Chondrocyte (in vitro differentiated cells): ENCODE data around the gene RHOBTB1. TPM values are rescaled to one million over a fixed set of nuclear protein-coding genes. Genes with fewer than 3 reads are reported as not detected.
A peak's percentile ranks its signal among the peaks of the same experiment; 100 is the strongest.

ENCODE experiments used
- DNase-seq: peaks from one replicate; pipeline ENCODE4 v3.0.0; 2021; ENCODE audit warnings: mixed read lengths, low spot score
- H3K27ac Mint-ChIP-seq: one replicate; pipeline ENCODE4 v1.8.0; 2021; ENCODE audit warnings: mild to moderate bottlenecking, moderate library complexity, mixed read lengths; ENCODE audit not compliant: unreplicated experiment
- H3K27me3 Mint-ChIP-seq: 2 replicates; pipeline ENCODE4 v1.8.0; 2021; ENCODE audit warnings: low read depth, mixed read lengths
- H3K36me3 Mint-ChIP-seq: 2 replicates; pipeline ENCODE4 v1.8.0; 2021; ENCODE audit warnings: low read depth, mixed read lengths
- H3K4me1 Mint-ChIP-seq: 2 replicates; pipeline ENCODE4 v1.8.0; 2021; ENCODE audit warnings: low read depth, mild to moderate bottlenecking, mixed read lengths
- H3K4me3 Mint-ChIP-seq: one replicate; pipeline ENCODE4 v1.8.0; 2021; ENCODE audit warnings: mild to moderate bottlenecking, moderate library complexity, mixed read lengths; ENCODE audit not compliant: unreplicated experiment
- H3K9me3 Mint-ChIP-seq: 2 replicates; pipeline ENCODE4 v1.8.0; 2021; ENCODE audit warnings: low read depth, mixed read lengths
- total RNA-seq: library from RNA; stranded (reverse); gene quantifications from 3 replicates; pipeline ENCODE4 v1.2.1, GENCODE V29; 2021
- TF ChIP-seq, protein P1 (sequence below): fragments of 200-600 bp; sonication (generic); IDR thresholded peaks from 2 replicates; pipeline ENCODE4 v1.5.0; 2021; ENCODE audit warnings: antibody characterized with exemption, mild to moderate bottlenecking, moderate library complexity

RHOBTB1 gene
- total RNA-seq, 1 donor from 2014 or later, result 19.2 TPM

DNA sequence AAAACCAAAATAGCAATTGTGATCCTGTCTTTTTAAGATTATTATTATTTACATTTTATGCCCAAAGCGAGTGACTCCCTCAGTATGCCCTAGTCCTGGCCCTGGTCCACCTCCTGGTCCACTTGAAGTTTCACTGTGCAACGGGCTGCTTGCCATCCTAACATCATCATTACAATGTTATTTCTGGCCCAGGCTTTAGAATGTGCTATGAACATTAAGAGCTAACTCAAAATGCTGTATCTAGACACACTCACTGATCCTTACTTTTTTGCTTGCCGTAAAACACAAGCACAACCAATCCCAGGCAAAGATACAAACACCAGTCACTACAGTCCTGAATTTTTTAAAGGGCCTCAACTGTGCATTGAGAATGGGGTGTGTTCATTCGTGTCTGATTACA lies 38.4 kb downstream of the RHOBTB1 start:
- H3K9me3 Mint-ChIP-seq, result no peaks in the 10 kb centered on the region
- DNase-seq, result no peak
- TF ChIP-seq, protein P1, sequence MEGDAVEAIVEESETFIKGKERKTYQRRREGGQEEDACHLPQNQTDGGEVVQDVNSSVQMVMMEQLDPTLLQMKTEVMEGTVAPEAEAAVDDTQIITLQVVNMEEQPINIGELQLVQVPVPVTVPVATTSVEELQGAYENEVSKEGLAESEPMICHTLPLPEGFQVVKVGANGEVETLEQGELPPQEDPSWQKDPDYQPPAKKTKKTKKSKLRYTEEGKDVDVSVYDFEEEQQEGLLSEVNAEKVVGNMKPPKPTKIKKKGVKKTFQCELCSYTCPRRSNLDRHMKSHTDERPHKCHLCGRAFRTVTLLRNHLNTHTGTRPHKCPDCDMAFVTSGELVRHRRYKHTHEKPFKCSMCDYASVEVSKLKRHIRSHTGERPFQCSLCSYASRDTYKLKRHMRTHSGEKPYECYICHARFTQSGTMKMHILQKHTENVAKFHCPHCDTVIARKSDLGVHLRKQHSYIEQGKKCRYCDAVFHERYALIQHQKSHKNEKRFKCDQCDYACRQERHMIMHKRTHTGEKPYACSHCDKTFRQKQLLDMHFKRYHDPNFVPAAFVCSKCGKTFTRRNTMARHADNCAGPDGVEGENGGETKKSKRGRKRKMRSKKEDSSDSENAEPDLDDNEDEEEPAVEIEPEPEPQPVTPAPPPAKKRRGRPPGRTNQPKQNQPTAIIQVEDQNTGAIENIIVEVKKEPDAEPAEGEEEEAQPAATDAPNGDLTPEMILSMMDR, result no peak
- peaks cover 69% of the 10 kb centered on the region for H3K4me1 Mint-ChIP-seq
- H3K27ac Mint-ChIP-seq, result peak overlapping the region; percentile 57
- H3K27me3 Mint-ChIP-seq, result no peaks in the 10 kb centered on the region
- no peak overlapping the region for H3K4me3 Mint-ChIP-seq
- H3K36me3 Mint-ChIP-seq, result peaks cover 2% of the 10 kb centered on the region

DNA sequence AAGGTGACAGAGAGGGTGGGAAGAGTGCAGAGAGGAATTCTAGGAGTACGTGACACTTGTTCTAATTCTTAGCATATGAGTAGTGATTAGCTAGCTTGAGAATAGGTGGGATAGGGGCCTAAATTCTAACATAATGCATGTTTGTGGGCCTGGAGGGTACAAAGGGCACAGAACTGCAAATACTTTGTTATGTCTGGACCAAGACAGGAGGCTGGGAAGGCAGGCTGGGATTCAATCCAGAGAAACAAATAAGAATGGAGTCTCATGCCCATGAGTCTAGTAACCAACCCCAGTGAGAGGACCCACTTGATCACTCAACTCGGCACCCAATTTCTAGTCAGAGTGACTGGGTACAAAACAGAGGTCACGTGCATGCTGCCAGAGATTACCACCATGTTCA lies 40.9 kb downstream of the RHOBTB1 start:
- no peak overlapping the region for H3K27ac Mint-ChIP-seq
- peaks cover 58% of the 10 kb centered on the region for H3K4me1 Mint-ChIP-seq
- TF ChIP-seq, protein P1, result no peak
- peaks cover 2% of the 10 kb centered on the region for H3K36me3 Mint-ChIP-seq
- H3K4me3 Mint-ChIP-seq, result no peak overlapping the region
- DNase-seq, result no peak
- H3K9me3 Mint-ChIP-seq, result no peaks in the 10 kb centered on the region
- H3K27me3 Mint-ChIP-seq, result no peaks in the 10 kb centered on the region

DNA sequence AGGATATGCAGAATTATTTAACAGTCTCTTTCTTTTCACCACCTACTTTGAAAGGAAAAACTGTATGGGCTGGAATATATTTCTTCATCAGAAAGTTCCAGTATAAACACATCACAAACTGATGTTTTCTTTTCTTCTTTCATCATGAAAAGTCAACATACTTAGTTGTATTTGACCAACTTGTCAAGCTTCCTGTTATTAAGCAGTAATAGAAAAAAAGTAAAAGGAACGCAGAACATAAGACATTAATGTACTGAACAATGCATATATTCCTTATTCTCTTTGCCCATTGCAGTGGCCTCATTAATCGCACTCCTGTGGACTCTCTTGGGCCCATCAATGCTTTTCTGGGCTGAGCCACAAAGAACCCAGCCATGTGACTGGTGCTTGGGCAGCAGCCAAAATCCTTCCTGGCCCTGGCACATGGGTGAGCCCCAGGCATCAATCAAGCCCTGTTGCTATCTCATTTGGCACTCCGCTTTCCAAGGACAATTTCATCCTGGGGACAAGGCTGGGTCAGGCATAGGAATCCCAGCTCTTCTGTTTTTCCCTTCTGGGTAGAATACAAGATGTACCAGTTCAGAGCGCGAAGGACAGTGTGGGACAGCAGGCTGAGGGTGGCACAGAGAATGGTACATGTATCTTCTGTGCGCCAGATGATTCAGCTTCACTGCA lies 42.3 kb downstream of the RHOBTB1 start:
- H3K4me3 Mint-ChIP-seq, result no peak overlapping the region
- H3K27ac Mint-ChIP-seq, result peak overlapping the region; percentile 84
- H3K36me3 Mint-ChIP-seq, result no peaks in the 10 kb centered on the region
- peaks cover 61% of the 10 kb centered on the region for H3K4me1 Mint-ChIP-seq
- H3K27me3 Mint-ChIP-seq, result no peaks in the 10 kb centered on the region
- no peaks in the 10 kb centered on the region for H3K9me3 Mint-ChIP-seq
- TF ChIP-seq, protein P1, result no peak
- no peak for DNase-seq

DNA sequence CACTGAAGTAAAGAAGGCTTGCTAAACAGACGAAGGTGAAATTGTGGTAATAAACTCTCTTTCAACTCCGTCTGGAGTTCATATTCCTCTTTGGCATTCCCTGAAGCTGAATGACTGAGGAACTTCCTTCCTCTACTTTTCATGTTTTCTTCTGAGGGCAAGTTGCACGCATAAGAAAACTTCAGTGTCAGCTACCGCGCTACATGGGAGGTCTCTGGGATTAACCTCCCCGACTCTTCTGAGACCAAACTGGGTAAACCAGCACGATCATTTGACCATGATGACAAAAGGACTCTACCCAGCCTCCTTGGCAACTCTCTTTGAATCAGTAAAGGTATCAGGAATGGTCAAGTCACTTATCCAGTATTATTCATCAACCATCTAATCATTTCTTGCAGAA lies 44.7 kb downstream of the RHOBTB1 start:
- DNase-seq, result no peak
- Mint-ChIP-seq H3K27me3 (no peaks in the 10 kb centered on the region), H3K4me3 (no peak overlapping the region), H3K4me1 (peaks cover 63% of the 10 kb centered on the region), H3K9me3 (no peaks in the 10 kb centered on the region), H3K27ac (no peak overlapping the region), H3K36me3 (no peaks in the 10 kb centered on the region)
- TF ChIP-seq, protein P1, result no peak

DNA sequence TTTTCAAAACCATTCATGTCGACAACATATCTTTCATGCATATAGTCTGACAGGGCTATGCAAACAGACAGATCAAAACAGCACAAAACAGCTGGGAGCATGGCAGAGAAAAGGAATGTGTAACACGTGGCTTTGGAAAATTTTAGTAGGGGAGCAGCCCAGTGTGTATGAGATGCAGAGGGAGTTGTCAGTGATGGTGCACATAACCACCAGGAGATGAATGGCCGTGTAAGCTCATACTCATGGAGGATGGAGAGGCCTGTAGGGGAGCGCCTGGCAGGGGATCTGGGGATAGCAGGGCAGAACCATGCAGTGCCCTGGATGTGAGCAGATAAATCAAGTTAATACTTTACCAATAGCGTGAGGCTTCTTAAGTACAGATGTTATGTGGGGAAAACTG lies 45.7 kb downstream of the RHOBTB1 start:
- H3K36me3 Mint-ChIP-seq, result no peaks in the 10 kb centered on the region
- no peaks in the 10 kb centered on the region for H3K9me3 Mint-ChIP-seq
- DNase-seq, result no peak
- H3K27ac Mint-ChIP-seq, result peak overlapping the region; percentile 41
- H3K27me3 Mint-ChIP-seq, result no peaks in the 10 kb centered on the region
- TF ChIP-seq, protein P1, result no peak
- H3K4me3 Mint-ChIP-seq, result no peak overlapping the region
- H3K4me1 Mint-ChIP-seq, result peaks cover 65% of the 10 kb centered on the region
